GM23338 (cell line): ENCODE measurements around the gene TBRG4. TPM values are rescaled to one million over a fixed set of nuclear protein-coding genes. Genes with fewer than 3 reads are reported as not detected.

Experiments
- ATAC-seq: fragments of 200-7000 bp; cut with Tn5 transposase; 3 replicates; pipeline ENCODE4 v1.9.1; 2020
- DNase-seq: peaks from one replicate; pipeline ENCODE4 v3.0.0-alpha.2; 2015; ENCODE audit warnings: low spot score
- H2AFZ ChIP-seq: fragments of 200-600 bp; sonication (generic); 2 replicates; pipeline ENCODE4 v1.8.0; 2016; ENCODE audit warnings: antibody characterized with exemption, mild to moderate bottlenecking, moderate library complexity
- H3F3A ChIP-seq: fragments of 200-600 bp; sonication (generic); replicated peaks from 2 replicates; pipeline ENCODE4 v1.8.0; 2017; ENCODE audit warnings: antibody characterized with exemption, mixed run types, low read depth
- H3K27ac ChIP-seq: fragments of 200-600 bp; sonication (generic); 2 replicates; pipeline ENCODE4 v1.6.1; 2016; ENCODE audit warnings: low read depth
- H3K27me3 ChIP-seq: fragments of 200-600 bp; sonication (generic); 2 replicates; pipeline ENCODE4 v1.8.0; 2016; ENCODE audit warnings: mild to moderate bottlenecking, mixed run types, moderate library complexity; ENCODE audit not compliant: insufficient read depth
- H3K36me3 ChIP-seq: fragments of 200-600 bp; sonication (generic); 2 replicates; pipeline ENCODE4 v1.8.0; 2016; ENCODE audit warnings: mild to moderate bottlenecking; ENCODE audit not compliant: insufficient read depth
- H3K4me1 ChIP-seq: fragments of 200-600 bp; sonication (generic); 2 replicates; pipeline ENCODE4 v1.8.0; 2016; ENCODE audit warnings: mild to moderate bottlenecking, moderate library complexity; ENCODE audit not compliant: insufficient read depth
- H3K4me2 ChIP-seq: fragments of 200-600 bp; sonication (generic); 2 replicates; pipeline ENCODE4 v1.7.1; 2017; ENCODE audit warnings: mixed run types
- H3K4me3 ChIP-seq: fragments of 200-600 bp; sonication (generic); 2 replicates; pipeline ENCODE4 v1.6.1; 2016; ENCODE audit warnings: mixed run types
- H3K79me2 ChIP-seq: fragments of 200-600 bp; sonication (generic); replicated peaks from 2 replicates; pipeline ENCODE4 v1.8.0; 2017; ENCODE audit warnings: mild to moderate bottlenecking; ENCODE audit not compliant: insufficient read depth
- H3K9me2 ChIP-seq: fragments of 200-600 bp; sonication (generic); 2 replicates; pipeline ENCODE4 v1.8.0; 2017; ENCODE audit not compliant: insufficient read depth
- H4K20me1 ChIP-seq: fragments of 200-600 bp; sonication (generic); replicated peaks from 2 replicates; pipeline ENCODE4 v1.8.0; 2017; ENCODE audit warnings: mild to moderate bottlenecking; ENCODE audit not compliant: insufficient read depth
- H3K27ac Mint-ChIP-seq: 2 replicates; pipeline ENCODE4 v1.8.0; 2020; ENCODE audit warnings: inconsistent platforms, mild to moderate bottlenecking, moderate library complexity, mixed read lengths
- H3K27me3 Mint-ChIP-seq: 3 replicates; pipeline ENCODE4 v1.8.0; 2022; ENCODE audit warnings: low read depth, mild to moderate bottlenecking, moderate library complexity, mixed read lengths, inconsistent platforms; ENCODE audit not compliant: insufficient read depth, poor library complexity
- H3K36me3 Mint-ChIP-seq: 3 replicates; pipeline ENCODE4 v1.8.0; 2021; ENCODE audit warnings: low read depth, mild to moderate bottlenecking, inconsistent platforms, moderate library complexity, mixed read lengths
- H3K4me1 Mint-ChIP-seq: 3 replicates; pipeline ENCODE4 v1.8.0; 2020; ENCODE audit warnings: mild to moderate bottlenecking, inconsistent platforms, mixed read lengths
- H3K4me3 Mint-ChIP-seq: 3 replicates; pipeline ENCODE4 v1.8.0; 2021; ENCODE audit warnings: moderate library complexity, mild to moderate bottlenecking, inconsistent platforms, mixed read lengths
- H3K9me3 Mint-ChIP-seq: 3 replicates; pipeline ENCODE4 v1.8.0; 2020; ENCODE audit warnings: moderate library complexity, mild to moderate bottlenecking, inconsistent platforms, mixed read lengths
- CREB1 ChIP-seq: fragments of 250-450 bp; sonication (Bioruptor Pico); IDR thresholded peaks from 2 replicates; pipeline ENCODE4 v1.5.0; 2020; ENCODE audit warnings: low read depth, mild to moderate bottlenecking, moderate library complexity
- EZH2 ChIP-seq: fragments of 200-600 bp; sonication (generic); IDR thresholded peaks from one replicate; pipeline ENCODE4 v1.8.0; 2017; ENCODE audit warnings: antibody characterized with exemption, mild to moderate bottlenecking, low read depth; ENCODE audit not compliant: unreplicated experiment
- EZH2phosphoT487 ChIP-seq: fragments of 200-600 bp; sonication (generic); IDR thresholded peaks from one replicate; pipeline ENCODE4 v1.8.1; 2018; ENCODE audit warnings: antibody characterized with exemption; ENCODE audit not compliant: unreplicated experiment
- JUNB ChIP-seq: IDR thresholded peaks from one replicate; pipeline ENCODE4 v1.6.1; 2016; ENCODE audit warnings: antibody characterized with exemption; ENCODE audit not compliant: unreplicated experiment
- NANOG ChIP-seq: IDR thresholded peaks from 2 replicates; pipeline ENCODE4 v1.6.1; 2016; ENCODE audit warnings: antibody characterized with exemption, borderline replicate concordance
- POLR2AphosphoS5 ChIP-seq: IDR thresholded peaks from 2 replicates; pipeline ENCODE4 v1.6.1; 2016; ENCODE audit warnings: antibody characterized with exemption, low read depth
- STAT1 ChIP-seq: IDR thresholded peaks from one replicate; pipeline ENCODE4 v1.6.1; 2016; ENCODE audit warnings: antibody characterized with exemption; ENCODE audit not compliant: unreplicated experiment
- ZNF114 ChIP-seq: fragments of 250-450 bp; sonication (Bioruptor Pico); IDR thresholded peaks from 2 replicates; pipeline ENCODE4 v1.5.0; 2020; ENCODE audit warnings: mild to moderate bottlenecking, moderate library complexity
- polyA plus RNA-seq: library from polyadenylated mRNA; unstranded; fragments of >200 nt; fragmentation: Nextera tagmentation; extraction: Ambion mirVana; gene quantifications from 2 replicates; pipeline ENCODE4 v1.2.1, GENCODE V29; 2016
- total RNA-seq: library from RNA; depleted of rRNA; stranded (reverse); fragments of >200 nt; shearing (Covaris generic); gene quantifications from 2 replicates; pipeline ENCODE4 v1.2.3, GENCODE V29; 2014
- TF ChIP-seq, protein P1 (sequence below): IDR thresholded peaks from 2 replicates; pipeline ENCODE4 v1.6.1; 2016; ENCODE audit warnings: antibody characterized with exemption
- TF ChIP-seq, protein P2 (sequence below): IDR thresholded peaks from one replicate; pipeline ENCODE4 v1.6.1; 2018; ENCODE audit warnings: antibody characterized with exemption; ENCODE audit not compliant: unreplicated experiment
- TF ChIP-seq, protein P3 (sequence below), 2 experiments: fragments of 200-600 bp in 1 of 2; sonication (generic) in 1 of 2; conservative IDR thresholded peaks; 2 replicates each; pipeline versions ENCODE4 v1.5.1 to v1.6.1; 2016 to 2017; ENCODE audit warnings: antibody characterized with exemption in 2 of 2, low read depth in 2 of 2, mild to moderate bottlenecking in 2 of 2, moderate library complexity in 1 of 2

TBRG4 gene
- total and polyA plus RNA-seq, 2 experiments from 2014 or later, result 72.5 to 162 TPM

DNA sequence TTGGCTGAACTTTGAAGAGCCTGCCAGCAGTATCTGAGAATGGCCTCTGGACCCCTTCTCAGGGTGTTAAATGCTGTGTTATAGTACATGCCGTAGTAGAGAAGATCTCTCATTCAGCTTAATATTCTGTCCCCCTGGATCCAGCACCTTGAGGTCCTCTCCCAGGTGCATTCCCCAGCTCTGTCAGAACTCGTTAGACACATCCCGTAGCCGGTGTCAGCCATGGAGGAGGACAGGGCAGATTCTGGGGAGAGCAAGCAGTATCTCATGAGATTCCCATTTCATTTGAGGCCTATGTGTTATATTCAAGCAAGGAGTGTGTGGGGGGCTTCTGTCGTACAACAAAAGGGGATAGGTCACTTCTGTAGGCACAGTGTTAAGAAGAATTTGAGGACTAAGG, 57.6 kb downstream of the TBRG4 start:
- Mint-ChIP-seq H3K36me3 (peaks cover 6% of the 10 kb centered on the region; the same call in 2 of the 3 replicates), H3K27me3 (peaks cover 3% of the 10 kb centered on the region), H3K4me1 (no peaks in the 10 kb centered on the region), H3K4me3 (no peak overlapping the region), H3K27ac (no peak overlapping the region), H3K9me3 (no peaks in the 10 kb centered on the region)
- Histone ChIP-seq H3K4me3 (no peak overlapping the region), H3K4me2 (no peak overlapping the region), H3K27ac (no peak overlapping the region), H3K4me1 (no peaks in the 10 kb centered on the region), H3K36me3 (no peaks in the 10 kb centered on the region), H3K27me3 (no peaks in the 10 kb centered on the region), H2AFZ (no peak overlapping the region), H3K79me2 (no peaks in the 10 kb centered on the region), H3K9me2 (no peaks in the 10 kb centered on the region), H3F3A (no peaks in the 10 kb centered on the region), H4K20me1 (peaks cover 6% of the 10 kb centered on the region; the same call in 1 of the 2 replicates)
- TF ChIP-seq EZH2phosphoT487 (no peak), JUNB (no peak), POLR2AphosphoS5 (no peak), CREB1 (CRISPR knock-in tag) (no peak), NANOG (no peak), ZNF114 (no peak)
- TF ChIP-seq, protein P1, sequence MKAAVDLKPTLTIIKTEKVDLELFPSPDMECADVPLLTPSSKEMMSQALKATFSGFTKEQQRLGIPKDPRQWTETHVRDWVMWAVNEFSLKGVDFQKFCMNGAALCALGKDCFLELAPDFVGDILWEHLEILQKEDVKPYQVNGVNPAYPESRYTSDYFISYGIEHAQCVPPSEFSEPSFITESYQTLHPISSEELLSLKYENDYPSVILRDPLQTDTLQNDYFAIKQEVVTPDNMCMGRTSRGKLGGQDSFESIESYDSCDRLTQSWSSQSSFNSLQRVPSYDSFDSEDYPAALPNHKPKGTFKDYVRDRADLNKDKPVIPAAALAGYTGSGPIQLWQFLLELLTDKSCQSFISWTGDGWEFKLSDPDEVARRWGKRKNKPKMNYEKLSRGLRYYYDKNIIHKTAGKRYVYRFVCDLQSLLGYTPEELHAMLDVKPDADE, result no peak
- no peak for ATAC-seq
- no peak for DNase-seq

DNA sequence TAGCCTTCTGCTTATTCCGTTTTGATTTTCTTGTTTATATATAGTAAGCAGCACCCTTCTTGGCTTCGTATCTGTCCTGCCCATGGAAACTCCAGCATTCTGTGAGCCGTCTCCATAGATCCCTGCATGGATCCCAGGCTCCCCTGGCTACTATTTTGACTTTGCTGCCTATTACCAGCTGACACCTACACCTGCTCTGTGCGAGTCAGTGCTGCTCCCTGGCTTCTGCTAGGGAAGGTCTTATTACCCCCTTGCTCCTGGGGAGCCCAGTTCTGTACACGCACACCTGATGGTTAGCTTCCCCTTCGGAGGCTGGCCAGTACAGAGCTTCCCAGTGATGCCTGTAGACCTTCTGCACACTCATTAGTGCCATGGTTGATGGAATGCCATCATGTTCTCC, 58.1 kb downstream of the TBRG4 start:
- H3K27me3 ChIP-seq, result no peaks in the 10 kb centered on the region
- no peaks in the 10 kb centered on the region for H3K4me1 ChIP-seq
- Mint-ChIP-seq H3K4me1 (no peaks in the 10 kb centered on the region), H3K9me3 (no peaks in the 10 kb centered on the region), H3K4me3 (no peak overlapping the region), H3K27ac (no peak overlapping the region), H3K27me3 (peaks cover 3% of the 10 kb centered on the region), H3K36me3 (peaks cover 6% of the 10 kb centered on the region; the same call in 2 of the 3 replicates)
- no peak overlapping the region for H3K27ac ChIP-seq
- peaks cover 6% of the 10 kb centered on the region; the same call in 1 of the 2 replicates for H4K20me1 ChIP-seq
- H3F3A ChIP-seq, result no peaks in the 10 kb centered on the region
- no peak overlapping the region for H3K4me3 ChIP-seq
- DNase-seq (no peak), ATAC-seq (no peak)
- H3K36me3 ChIP-seq, result no peaks in the 10 kb centered on the region
- no peak overlapping the region for H3K4me2 ChIP-seq
- no peaks in the 10 kb centered on the region for H3K9me2 ChIP-seq
- no peaks in the 10 kb centered on the region for H3K79me2 ChIP-seq
- no peak overlapping the region for H2AFZ ChIP-seq
- TF ChIP-seq, protein P2, sequence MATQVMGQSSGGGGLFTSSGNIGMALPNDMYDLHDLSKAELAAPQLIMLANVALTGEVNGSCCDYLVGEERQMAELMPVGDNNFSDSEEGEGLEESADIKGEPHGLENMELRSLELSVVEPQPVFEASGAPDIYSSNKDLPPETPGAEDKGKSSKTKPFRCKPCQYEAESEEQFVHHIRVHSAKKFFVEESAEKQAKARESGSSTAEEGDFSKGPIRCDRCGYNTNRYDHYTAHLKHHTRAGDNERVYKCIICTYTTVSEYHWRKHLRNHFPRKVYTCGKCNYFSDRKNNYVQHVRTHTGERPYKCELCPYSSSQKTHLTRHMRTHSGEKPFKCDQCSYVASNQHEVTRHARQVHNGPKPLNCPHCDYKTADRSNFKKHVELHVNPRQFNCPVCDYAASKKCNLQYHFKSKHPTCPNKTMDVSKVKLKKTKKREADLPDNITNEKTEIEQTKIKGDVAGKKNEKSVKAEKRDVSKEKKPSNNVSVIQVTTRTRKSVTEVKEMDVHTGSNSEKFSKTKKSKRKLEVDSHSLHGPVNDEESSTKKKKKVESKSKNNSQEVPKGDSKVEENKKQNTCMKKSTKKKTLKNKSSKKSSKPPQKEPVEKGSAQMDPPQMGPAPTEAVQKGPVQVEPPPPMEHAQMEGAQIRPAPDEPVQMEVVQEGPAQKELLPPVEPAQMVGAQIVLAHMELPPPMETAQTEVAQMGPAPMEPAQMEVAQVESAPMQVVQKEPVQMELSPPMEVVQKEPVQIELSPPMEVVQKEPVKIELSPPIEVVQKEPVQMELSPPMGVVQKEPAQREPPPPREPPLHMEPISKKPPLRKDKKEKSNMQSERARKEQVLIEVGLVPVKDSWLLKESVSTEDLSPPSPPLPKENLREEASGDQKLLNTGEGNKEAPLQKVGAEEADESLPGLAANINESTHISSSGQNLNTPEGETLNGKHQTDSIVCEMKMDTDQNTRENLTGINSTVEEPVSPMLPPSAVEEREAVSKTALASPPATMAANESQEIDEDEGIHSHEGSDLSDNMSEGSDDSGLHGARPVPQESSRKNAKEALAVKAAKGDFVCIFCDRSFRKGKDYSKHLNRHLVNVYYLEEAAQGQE, result no peak
- TF ChIP-seq STAT1 (no peak), EZH2phosphoT487 (no peak), CREB1 (CRISPR knock-in tag) (no peak), EZH2 (no peak), JUNB (no peak)
- TF ChIP-seq, protein P3, sequence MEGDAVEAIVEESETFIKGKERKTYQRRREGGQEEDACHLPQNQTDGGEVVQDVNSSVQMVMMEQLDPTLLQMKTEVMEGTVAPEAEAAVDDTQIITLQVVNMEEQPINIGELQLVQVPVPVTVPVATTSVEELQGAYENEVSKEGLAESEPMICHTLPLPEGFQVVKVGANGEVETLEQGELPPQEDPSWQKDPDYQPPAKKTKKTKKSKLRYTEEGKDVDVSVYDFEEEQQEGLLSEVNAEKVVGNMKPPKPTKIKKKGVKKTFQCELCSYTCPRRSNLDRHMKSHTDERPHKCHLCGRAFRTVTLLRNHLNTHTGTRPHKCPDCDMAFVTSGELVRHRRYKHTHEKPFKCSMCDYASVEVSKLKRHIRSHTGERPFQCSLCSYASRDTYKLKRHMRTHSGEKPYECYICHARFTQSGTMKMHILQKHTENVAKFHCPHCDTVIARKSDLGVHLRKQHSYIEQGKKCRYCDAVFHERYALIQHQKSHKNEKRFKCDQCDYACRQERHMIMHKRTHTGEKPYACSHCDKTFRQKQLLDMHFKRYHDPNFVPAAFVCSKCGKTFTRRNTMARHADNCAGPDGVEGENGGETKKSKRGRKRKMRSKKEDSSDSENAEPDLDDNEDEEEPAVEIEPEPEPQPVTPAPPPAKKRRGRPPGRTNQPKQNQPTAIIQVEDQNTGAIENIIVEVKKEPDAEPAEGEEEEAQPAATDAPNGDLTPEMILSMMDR (conservative IDR thresholded peaks at IDR 0.05; ENCODE audit: low read depth in 2 of 2), result no peak
- TF ChIP-seq, protein P1, result no peak
